RWPE2 (cell line): ENCODE results near the gene OR2A2.

Experiments
- ATAC-seq: fragments of 200-7000 bp; cut with Tn5 transposase; 3 replicates; pipeline ENCODE4 v1.9.1; 2021; ENCODE audit warnings: low read depth
- DNase-seq: peaks from one replicate; pipeline ENCODE4 v3.0.0-alpha.2; 2020; ENCODE audit warnings: low spot score
- H3K27ac ChIP-seq: fragments of 450-650 bp; 2 replicates; pipeline ENCODE4 v1.5.1; 2017; ENCODE audit warnings: mild to moderate bottlenecking; ENCODE audit not compliant: poor library complexity, severe bottlenecking
- H3K27me3 ChIP-seq: fragments of 250-450 bp; sonication (Bioruptor Pico); 2 replicates; pipeline ENCODE4 v1.5.1; 2021; ENCODE audit warnings: mild to moderate bottlenecking, moderate library complexity; ENCODE audit not compliant: insufficient read depth, poor library complexity, severe bottlenecking
- H3K36me3 ChIP-seq: fragments of 250-450 bp; sonication (Bioruptor Pico); 2 replicates; pipeline ENCODE4 v1.5.1; 2020; ENCODE audit warnings: low read depth, mild to moderate bottlenecking, moderate library complexity
- H3K4me1 ChIP-seq: fragments of 250-450 bp; sonication (Bioruptor Pico); 2 replicates; pipeline ENCODE4 v1.5.1; 2021; ENCODE audit warnings: mild to moderate bottlenecking, moderate library complexity; ENCODE audit not compliant: insufficient read depth, poor library complexity, severe bottlenecking
- H3K4me3 ChIP-seq: fragments of 250-450 bp; sonication (Bioruptor Pico); 2 replicates; pipeline ENCODE4 v1.5.1; 2021; ENCODE audit warnings: mild to moderate bottlenecking, moderate library complexity; ENCODE audit not compliant: severe bottlenecking
- H3K9me3 ChIP-seq: fragments of 250-450 bp; sonication (Bioruptor Pico); 2 replicates; pipeline ENCODE4 v1.5.1; 2021; ENCODE audit warnings: mild to moderate bottlenecking, moderate library complexity; ENCODE audit not compliant: severe bottlenecking
- CTCF ChIP-seq: fragments of 450-650 bp; IDR thresholded peaks from one replicate; pipeline ENCODE4 v1.5.1; 2017; ENCODE audit warnings: mild to moderate bottlenecking, moderate library complexity; ENCODE audit not compliant: poor library complexity, severe bottlenecking

The OR2A2 gene

DNA sequence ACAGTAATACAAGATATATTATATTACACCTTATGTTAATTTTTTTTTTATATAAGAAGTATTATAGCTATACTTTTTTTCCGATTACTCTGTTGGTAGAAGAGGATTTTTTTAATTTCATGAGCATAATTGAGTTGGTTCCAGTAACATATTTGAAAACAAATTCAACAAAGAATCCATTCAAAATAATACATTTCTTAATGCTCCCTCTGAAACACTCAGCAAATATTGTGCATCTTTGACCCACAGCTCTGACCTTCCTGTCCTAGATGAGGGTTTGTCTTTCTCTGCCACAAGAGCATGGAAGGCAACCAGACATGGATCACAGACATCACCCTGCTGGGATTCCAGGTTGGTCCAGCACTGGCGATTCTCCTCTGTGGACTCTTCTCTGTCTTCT lies at the start of gene OR2A2:
Gene OR2A2, plus strand, starts transcription at position 301 of the 400 bp plus-strand sequence. Its CDS starts 0 bp downstream, at position 301.
- Histone ChIP-seq H3K36me3 (no peaks in the 10 kb centered on the region), H3K27ac (no peak within 1 kb of the TSS), H3K4me1 (no peaks in the 10 kb centered on the region), H3K9me3 (no peaks in the 10 kb centered on the region), H3K4me3 (no peak within 1 kb of the TSS), H3K27me3 (peaks cover 3% of the 10 kb centered on the region)
- no peak for DNase-seq
- no peak for TF ChIP-seq CTCF
- no peak for ATAC-seq

DNA sequence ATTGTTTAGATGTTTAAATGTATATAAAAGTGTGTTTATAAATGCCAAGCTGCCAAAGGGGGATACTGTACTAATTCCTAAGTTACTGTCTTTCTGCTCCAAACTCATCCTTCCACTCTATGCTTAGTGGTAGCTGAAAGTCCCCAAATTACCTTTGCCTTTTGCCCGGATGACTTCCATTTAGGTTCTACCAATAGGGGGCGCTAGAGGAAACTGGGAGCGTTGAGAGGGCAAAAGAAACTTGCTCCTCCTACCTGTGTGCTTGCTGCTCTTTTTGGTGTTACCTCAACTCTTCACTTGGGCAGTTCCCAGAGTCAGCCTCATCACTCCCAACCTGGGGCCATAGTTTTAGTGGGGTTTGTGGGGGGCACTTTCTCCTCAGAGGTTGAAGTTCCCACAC lies 45.7 kb upstream of the OR2A2 start:
- H3K4me3 ChIP-seq = no peak overlapping the region
- DNase-seq (no peak), ATAC-seq (no peak)
- no peak overlapping the region for H3K27ac ChIP-seq
- H3K4me1 ChIP-seq = no peaks in the 10 kb centered on the region
- no peaks in the 10 kb centered on the region for H3K27me3 ChIP-seq
- peak; percentile 12 for TF ChIP-seq CTCF
- no peaks in the 10 kb centered on the region for H3K36me3 ChIP-seq
- no peaks in the 10 kb centered on the region for H3K9me3 ChIP-seq

DNA sequence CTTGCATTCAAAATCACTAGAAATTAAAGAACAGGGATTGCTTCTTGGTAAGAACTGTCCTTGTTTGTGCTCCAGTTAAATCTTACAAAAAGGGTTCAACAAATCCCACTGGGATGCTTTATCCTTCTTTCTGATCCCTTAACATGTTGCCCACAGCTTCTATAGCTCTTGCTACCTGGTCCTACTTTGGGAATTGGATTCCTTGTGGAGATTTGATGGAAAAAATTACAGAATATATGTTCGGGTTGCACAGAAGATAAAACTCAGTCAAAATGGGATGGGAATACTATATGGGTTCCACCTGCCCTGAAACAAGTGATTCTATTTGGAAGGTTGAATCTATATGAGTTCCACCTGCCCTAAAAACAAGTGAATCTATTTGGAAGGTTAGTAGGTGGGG lies 39.9 kb upstream of the OR2A2 start, which contains the start of gene OR2A25:
Gene OR2A25, plus strand, starts transcription at position 301 of the 400 bp plus-strand sequence. CDS start 4,409 bp downstream, outside the sequence.
- Histone ChIP-seq H3K36me3 (no peaks in the 10 kb centered on the region), H3K4me1 (no peaks in the 10 kb centered on the region), H3K4me3 (no peak within 1 kb of the TSS), H3K9me3 (no peaks in the 10 kb centered on the region), H3K27ac (no peak within 1 kb of the TSS), H3K27me3 (no peaks in the 10 kb centered on the region)
- TF ChIP-seq CTCF = no peak
- ATAC-seq (no peak), DNase-seq (no peak)

DNA sequence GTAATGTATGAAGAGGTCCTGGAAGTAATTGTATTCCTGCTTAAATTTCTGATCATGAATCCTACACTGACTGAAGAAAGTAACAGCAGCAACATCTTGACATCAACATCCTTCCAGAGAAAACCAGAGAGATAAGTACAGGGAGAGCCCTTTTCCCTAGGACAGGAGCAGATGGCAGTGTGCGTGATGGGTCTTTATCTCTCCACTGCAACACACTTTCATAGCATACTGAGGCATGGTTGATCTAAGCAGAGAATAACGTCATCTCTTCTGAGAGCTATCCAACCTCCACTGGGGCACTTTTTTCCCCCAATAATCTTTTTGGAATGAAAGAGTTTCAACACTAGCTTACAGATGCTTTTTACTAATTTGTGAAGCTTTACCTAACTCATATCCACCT lies 39.4 kb upstream of the OR2A2 start:
- no peak for TF ChIP-seq CTCF
- ATAC-seq (no peak), DNase-seq (no peak)
- Histone ChIP-seq H3K27ac (no peak overlapping the region), H3K4me1 (no peaks in the 10 kb centered on the region), H3K9me3 (no peaks in the 10 kb centered on the region), H3K36me3 (no peaks in the 10 kb centered on the region), H3K27me3 (no peaks in the 10 kb centered on the region), H3K4me3 (no peak overlapping the region)

DNA sequence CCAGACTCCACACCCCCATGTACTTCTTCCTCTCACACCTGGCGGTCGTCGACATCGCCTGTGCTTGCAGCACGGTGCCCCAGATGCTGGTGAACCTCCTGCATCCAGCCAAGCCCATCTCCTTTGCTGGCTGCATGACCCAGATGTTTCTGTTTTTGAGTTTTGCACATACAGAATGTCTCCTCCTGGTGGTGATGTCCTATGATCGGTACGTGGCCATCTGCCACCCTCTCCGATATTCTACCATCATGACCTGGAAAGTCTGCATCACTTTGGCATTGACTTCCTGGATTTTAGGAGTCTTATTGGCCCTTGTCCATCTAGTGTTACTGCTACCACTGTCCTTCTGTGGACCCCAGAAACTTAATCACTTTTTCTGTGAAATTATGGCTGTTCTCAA lies 35.0 kb upstream of the OR2A2 start:
- Histone ChIP-seq H3K36me3 (no peaks in the 10 kb centered on the region), H3K27me3 (no peaks in the 10 kb centered on the region), H3K9me3 (no peaks in the 10 kb centered on the region), H3K4me3 (no peak overlapping the region), H3K27ac (no peak overlapping the region), H3K4me1 (no peaks in the 10 kb centered on the region)
- ATAC-seq = no peak
- no peak for TF ChIP-seq CTCF
- DNase-seq = no peak
